Spinal cord (tissue), 10 donors: ENCODE measurements around the gene OLFM1. TPM values are rescaled to one million over a fixed set of nuclear protein-coding genes. Genes with fewer than 3 reads are reported as not detected.
"Not testable (repeated sequence)": the region's sequence is repeated elsewhere in the genome, so short reads cannot be mapped to it uniquely, and the experiment has no call there.

Experiments
- DNase-seq, 6 donors: peaks; one replicate each; pipeline versions ENCODE4 v3.0.0 to v3.0.0-alpha.2; 2013 to 2015; ENCODE audit warnings: low spot score in 6 of 6, low read depth in 4 of 6
- H3K27ac ChIP-seq: one replicate; pipeline ENCODE4 v1.5.1; 2013; ENCODE audit warnings: low read depth, low read length, control low read depth
- H3K27me3 ChIP-seq: one replicate; pipeline ENCODE4 v1.6.1; 2013; ENCODE audit warnings: low read length; ENCODE audit not compliant: control insufficient read depth, insufficient read depth
- H3K36me3 ChIP-seq: one replicate; pipeline ENCODE4 v1.6.1; 2013; ENCODE audit warnings: low read length; ENCODE audit not compliant: control insufficient read depth, insufficient read depth
- H3K4me1 ChIP-seq: one replicate; pipeline ENCODE4 v1.6.1; 2013; ENCODE audit warnings: low read length; ENCODE audit not compliant: control insufficient read depth, insufficient read depth
- H3K4me3 ChIP-seq: one replicate; pipeline ENCODE4 v1.5.1; 2013; ENCODE audit warnings: low read depth, low read length, control low read depth
- H3K9me3 ChIP-seq: one replicate; pipeline ENCODE4 v1.6.1; 2013; ENCODE audit warnings: low read length; ENCODE audit not compliant: control insufficient read depth, insufficient read depth
- WGBS: methylation state at CpG from one replicate; pipeline ENCODE4 v1.1.5; 2013; ENCODE audit warnings: missing lambda C conversion rate; ENCODE audit not compliant: insufficient coverage; 5-methylcytosine and 5-hydroxymethylcytosine counted together
- polyA plus RNA-seq, 2 donors: library from polyadenylated mRNA; unstranded; fragments of 120-200 nt; gene quantifications; one replicate each; pipeline ENCODE4 v1.2.1, GENCODE V29; 2013; ENCODE audit not compliant: insufficient read length in 2 of 2
- total RNA-seq, 2 donors: library from RNA; depleted of rRNA in 1 of 2; stranded (reverse); fragments of 120-200 nt in 1 of 2; fragments of >200 nt in 1 of 2; gene quantifications; one replicate each; pipeline versions ENCODE4 v1.2.3 to v1.2.4, GENCODE V29; 2013 to 2014
- donor health status: healthy.

Gene OLFM1
- total and polyA plus RNA-seq, 4 donors = 52.5 to 321 (median 205) TPM

DNA sequence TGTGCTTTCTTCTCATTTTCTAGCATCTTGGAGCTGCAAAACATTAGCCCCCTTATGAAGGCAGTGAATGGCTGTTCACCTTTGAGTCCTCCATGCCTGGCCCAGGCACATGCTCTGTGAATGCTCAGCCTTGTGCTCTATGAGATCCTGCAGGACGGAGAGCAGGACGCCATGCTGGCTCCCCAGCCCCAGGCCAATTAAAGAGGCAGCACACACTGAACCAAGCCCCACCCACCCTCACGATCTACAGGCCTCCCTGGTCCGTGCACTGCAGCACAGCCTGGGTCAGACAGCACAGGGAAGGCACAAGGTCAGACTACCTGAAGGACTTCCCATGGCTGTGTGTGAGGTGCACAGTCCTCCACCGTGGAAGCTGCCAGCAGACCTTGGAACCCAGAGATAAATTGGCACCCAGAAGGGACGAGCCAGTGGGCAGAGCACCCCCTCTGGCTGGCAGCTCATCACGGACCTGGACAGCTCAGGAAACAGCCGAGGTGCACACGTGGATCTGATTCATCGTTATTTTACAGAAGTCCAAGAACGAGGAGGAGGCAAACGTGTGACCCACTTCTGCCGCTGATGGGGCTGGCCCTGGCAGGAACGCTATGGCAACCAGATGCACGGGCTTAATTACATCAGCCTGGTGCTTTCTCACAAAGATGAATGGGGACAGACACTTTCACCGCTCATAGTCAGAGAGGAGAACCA, 59.5 kb downstream of the OLFM1 start:
- Histone ChIP-seq H3K27ac (no peak overlapping the region), H3K9me3 (no peaks in the 10 kb centered on the region), H3K4me3 (no peak overlapping the region), H3K27me3 (no peaks in the 10 kb centered on the region), H3K4me1 (peaks cover 33% of the 10 kb centered on the region), H3K36me3 (no peaks in the 10 kb centered on the region)
- DNase-seq = peak in 2 of 6 donors; percentile 67 to 86
- 23% methylated on average over 16 of the region's 16 CpGs for WGBS

DNA sequence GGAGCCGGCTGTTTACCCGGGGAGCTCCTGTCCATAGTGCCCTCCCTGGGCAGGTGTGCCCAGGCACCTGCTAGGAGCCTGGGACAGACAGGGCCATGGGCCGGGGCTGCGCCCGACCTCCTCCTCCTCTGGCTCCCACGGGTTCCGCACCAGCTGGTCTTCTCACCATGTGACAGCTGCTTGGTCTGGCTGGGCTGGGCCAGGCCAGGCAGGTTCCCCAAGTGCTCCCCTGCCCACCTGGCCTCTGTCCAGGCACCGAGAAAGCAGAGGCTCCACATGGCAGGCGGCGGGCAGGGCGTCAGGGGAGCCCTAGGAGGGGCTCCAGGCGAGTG, 60.0 kb downstream of the OLFM1 start:
- DNase-seq = peak in 1 of 6 donors; percentile 36
- H3K27me3 ChIP-seq = no peaks in the 10 kb centered on the region
- H3K9me3 ChIP-seq = no peaks in the 10 kb centered on the region
- 45% methylated on average over 12 of the region's 12 CpGs for WGBS
- H3K4me1 ChIP-seq = peaks cover 33% of the 10 kb centered on the region
- no peak overlapping the region for H3K27ac ChIP-seq
- H3K4me3 ChIP-seq = no peak overlapping the region
- no peaks in the 10 kb centered on the region for H3K36me3 ChIP-seq

DNA sequence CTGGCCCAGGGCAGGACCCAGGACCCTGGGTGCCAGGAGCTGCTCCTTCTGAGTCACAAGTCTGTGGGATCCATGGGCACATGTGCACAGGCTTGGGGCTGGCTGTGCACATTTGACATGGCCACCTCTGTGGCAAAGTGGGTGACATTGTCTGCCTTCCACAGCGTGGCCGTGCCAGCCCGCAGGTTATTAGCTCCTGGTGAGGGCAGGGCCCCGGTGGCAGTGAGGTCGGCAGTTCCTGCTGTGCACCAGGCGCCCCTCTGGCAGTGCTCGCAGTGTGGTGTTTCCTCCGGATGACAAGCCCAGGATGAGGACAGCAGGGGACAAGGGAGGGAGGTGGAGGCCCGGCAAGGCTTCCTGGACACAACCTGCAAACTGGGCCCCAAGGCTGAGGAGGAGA, 60.5 kb downstream of the OLFM1 start:
- no peak overlapping the region for H3K27ac ChIP-seq
- no peaks in the 10 kb centered on the region for H3K36me3 ChIP-seq
- no peak overlapping the region for H3K4me3 ChIP-seq
- WGBS = 74% methylated on average over 9 of the region's 9 CpGs
- peaks cover 31% of the 10 kb centered on the region for H3K4me1 ChIP-seq
- H3K27me3 ChIP-seq = no peaks in the 10 kb centered on the region
- no peak for DNase-seq
- no peaks in the 10 kb centered on the region for H3K9me3 ChIP-seq

DNA sequence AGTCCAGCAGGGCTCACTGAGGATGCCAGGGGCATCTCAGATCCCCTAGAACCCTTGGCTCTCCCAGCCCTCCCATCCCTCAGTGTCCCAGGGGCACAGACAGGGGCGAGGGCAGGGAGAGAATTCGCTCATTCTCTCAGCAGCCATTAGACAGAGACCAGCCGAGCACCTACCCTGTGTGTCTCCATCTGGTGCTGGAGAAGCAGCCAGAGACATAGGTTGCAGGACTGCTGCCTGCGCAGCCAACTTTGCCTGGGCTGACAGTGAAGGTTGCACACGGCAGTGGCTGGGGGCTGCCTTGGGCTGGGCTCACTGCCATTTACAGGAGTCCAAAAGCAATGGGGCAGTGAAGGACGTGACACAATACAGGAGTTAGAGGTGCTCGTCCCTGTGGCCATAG, 60.9 kb downstream of the OLFM1 start:
- peaks cover 31% of the 10 kb centered on the region for H3K4me1 ChIP-seq
- H3K36me3 ChIP-seq = no peaks in the 10 kb centered on the region
- H3K27ac ChIP-seq = no peak overlapping the region
- no peak overlapping the region for H3K4me3 ChIP-seq
- no peaks in the 10 kb centered on the region for H3K27me3 ChIP-seq
- H3K9me3 ChIP-seq = no peaks in the 10 kb centered on the region
- no peak for DNase-seq
- 86% methylated on average over 7 of the region's 7 CpGs for WGBS

DNA sequence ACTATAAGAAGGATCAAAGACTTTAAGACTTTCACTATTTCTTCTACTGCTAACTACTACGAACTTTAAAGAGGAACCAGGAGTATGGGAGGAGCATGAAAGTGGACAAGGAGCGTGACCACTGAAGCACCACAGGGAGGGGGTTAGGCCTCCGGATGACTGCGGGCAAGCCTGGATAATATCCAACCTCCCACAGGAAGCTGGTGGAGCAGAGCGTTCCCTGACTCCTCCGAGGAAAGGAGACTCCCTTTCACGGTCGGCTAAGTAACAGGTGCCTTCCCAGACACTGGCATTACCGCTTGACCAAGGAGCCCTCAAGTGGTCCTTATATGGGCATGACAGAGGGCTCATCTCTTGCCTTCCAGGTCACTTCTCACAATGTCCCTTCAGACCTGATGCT, 62.4 kb downstream of the OLFM1 start:
- not testable (repeated sequence) for H3K36me3 ChIP-seq, H3K27ac ChIP-seq, H3K27me3 ChIP-seq, H3K4me3 ChIP-seq, DNase-seq, H3K9me3 ChIP-seq
- peaks cover 31% of the 10 kb centered on the region for H3K4me1 ChIP-seq
- 100% methylated on average over 1 of the region's 9 CpGs for WGBS

DNA sequence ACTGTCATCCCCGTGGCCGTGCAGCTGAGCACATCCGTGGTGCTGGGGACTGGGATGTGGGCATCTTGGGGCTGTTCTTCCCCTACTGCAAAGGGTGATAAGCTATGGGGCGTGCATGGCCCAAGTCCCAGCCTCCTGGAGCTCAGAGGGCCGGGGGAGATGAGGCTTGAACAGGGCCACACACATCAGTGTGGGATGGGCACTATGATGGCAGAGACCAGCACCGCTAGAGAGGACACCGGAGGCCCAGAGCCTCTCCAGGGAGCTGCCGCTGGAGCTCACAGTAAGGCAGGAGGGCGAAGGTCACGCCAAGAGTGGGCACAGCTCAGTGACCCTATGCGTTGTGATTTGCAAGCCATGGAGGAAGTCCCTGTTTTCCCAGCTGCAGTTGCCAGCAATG, 63.5 kb downstream of the OLFM1 start:
- Histone ChIP-seq H3K9me3 (no peaks in the 10 kb centered on the region), H3K27ac (no peak overlapping the region), H3K4me3 (no peak overlapping the region), H3K4me1 (peaks cover 29% of the 10 kb centered on the region), H3K36me3 (no peaks in the 10 kb centered on the region), H3K27me3 (no peaks in the 10 kb centered on the region)
- WGBS = 92% methylated on average over 11 of the region's 11 CpGs
- no peak for DNase-seq

DNA sequence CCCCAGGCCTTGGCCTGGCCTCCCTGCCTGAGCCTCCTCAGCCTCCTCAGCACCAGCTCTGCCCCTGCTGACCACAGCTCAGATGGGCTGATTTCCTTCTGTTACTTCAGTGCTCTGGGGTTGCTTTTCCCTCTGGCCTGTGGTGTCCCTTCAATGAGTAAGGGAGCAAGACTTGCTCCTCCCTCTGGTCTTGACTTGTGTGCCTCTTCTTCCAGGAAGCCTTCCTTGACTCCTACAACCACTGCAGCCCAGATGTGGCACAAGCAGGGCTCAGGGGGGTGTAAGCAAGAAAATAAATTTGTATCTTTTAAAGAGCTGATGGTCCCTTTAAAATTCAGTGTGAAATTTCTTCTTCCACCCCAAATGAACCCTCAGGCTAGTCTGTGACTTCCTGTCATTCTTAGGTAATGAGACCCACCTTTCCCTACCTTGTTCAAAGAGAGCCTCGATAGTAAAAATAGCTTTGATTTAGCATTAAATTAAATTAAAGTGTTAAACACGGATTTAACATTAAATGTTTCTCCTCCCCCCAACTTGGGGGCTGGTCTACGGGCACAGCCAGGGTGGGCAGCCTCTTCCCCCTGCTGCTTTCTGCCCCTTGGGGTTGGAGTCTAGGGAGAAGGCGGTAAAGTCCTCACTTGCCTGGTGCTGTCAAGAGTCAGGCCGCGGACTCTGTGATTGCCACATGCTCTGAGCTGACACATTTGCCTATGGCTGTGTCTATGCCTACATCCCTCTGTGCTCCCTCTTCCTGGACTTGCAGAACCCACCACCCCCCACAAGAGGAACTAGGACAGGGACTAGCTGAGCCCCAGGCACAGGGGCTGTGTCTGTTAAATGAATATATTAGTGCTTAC, 64.5 kb downstream of the OLFM1 start:
- WGBS = 60% methylated on average over 1 of the region's 6 CpGs
- no peaks in the 10 kb centered on the region for H3K27me3 ChIP-seq
- no peak for DNase-seq
- no peak overlapping the region for H3K27ac ChIP-seq
- no peaks in the 10 kb centered on the region for H3K9me3 ChIP-seq
- H3K4me3 ChIP-seq = no peak overlapping the region
- peaks cover 30% of the 10 kb centered on the region for H3K4me1 ChIP-seq
- H3K36me3 ChIP-seq = no peaks in the 10 kb centered on the region

DNA sequence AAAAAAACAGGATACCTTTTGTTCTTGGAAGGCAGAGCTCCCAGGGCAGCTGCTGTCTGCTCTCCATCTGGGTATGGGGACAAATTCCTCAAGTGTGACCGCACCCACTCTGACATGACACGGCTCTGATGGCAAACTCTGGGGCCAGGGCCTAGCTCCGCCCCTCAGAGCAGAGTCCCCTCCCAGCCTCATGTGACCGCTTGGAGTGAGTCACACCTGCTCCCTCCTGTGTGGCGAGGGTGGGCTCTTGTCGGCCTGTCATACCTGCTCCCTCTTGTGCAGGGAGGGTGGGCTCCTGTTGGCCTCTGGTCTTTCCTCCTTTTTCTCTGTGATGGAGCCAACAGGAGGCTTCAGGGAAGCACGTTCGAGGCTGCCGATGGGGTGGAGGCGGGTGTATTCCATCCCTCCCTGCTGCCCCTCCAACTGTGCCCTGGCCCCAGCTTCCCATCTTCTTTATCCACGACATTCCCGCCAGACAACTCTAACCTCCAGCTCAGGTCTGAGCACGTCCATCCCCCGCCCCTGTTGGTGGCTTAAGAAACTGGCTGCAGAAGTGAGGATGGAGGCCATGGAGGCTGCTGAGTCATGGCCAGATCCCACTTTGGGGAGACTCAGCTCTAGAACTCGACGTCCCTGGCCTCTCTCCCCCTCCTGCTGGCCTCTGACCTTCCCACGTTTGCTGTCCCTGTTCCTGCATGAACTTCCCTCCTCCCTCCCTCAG, 65.3 kb downstream of the OLFM1 start:
- Histone ChIP-seq H3K4me1 (peaks cover 22% of the 10 kb centered on the region), H3K4me3 (no peak overlapping the region), H3K27me3 (no peaks in the 10 kb centered on the region), H3K27ac (no peak overlapping the region), H3K36me3 (no peaks in the 10 kb centered on the region), H3K9me3 (no peaks in the 10 kb centered on the region)
- WGBS = 58% methylated on average over 8 of the region's 17 CpGs
- no peak for DNase-seq

DNA sequence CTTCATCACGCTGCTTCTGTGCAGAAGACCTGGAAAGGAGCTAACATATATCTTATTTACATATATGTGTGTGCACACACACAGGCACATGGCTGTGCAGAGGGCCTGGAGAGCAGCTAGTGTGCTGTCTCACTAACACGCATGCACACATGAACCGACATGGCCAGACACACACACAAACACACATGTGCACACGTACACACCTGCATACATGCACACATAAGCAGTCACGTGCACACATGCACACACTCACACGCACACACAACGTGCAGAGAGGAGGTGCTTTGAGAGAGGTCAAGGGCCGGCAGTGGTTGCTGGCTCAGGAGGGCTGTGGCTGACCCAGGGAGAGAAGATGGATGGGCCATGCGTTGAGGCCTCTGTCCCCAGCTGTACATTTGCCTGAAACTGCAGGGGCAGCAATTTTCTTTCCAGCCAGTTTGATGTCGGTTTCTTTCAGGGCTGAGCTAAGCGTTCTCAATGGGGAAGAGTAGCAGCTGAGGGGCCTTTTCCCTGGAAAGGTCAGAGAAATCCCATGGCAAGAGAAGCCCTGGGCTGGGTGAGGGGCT, 66.7 kb downstream of the OLFM1 start:
- no peaks in the 10 kb centered on the region for H3K27me3 ChIP-seq
- H3K27ac ChIP-seq = no peak overlapping the region
- WGBS = 63% methylated on average over 9 of the region's 11 CpGs
- peak in 1 of 6 donors; percentile 62 for DNase-seq
- peaks cover 12% of the 10 kb centered on the region for H3K4me1 ChIP-seq
- H3K9me3 ChIP-seq = no peaks in the 10 kb centered on the region
- no peaks in the 10 kb centered on the region for H3K36me3 ChIP-seq
- H3K4me3 ChIP-seq = no peak overlapping the region
